ENCODE data around the gene CNTNAP2.

DNA sequence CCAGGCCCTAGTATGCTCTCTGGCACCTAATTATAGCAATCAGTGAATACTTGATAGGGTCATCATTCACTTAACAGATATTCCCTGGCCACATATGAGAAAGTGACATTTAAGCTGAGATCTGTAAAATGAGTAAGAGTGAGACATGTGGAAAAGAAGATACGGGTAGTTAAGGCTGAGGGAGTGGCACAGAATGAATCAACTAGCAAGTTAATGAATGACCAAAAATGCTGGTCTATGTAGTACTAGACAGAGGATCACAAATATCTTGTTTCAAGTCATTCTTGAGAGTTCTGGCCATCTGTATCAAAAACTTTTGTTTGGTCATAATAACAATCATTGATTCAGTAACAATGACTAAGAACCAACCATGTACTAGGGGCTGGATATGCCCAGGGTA, 954.9 kb downstream of the CNTNAP2 start:
- TF ChIP-seq POLR2A (IDR thresholded peaks at IDR 0.05; ENCODE audit: low read depth, low read length), result no peak
- no peak for TF ChIP-seq POLR2AphosphoS5 (IDR thresholded peaks at IDR 0.05; ENCODE audit: low read depth, low read length)
- TF ChIP-seq TAF1 (IDR thresholded peaks at IDR 0.05; ENCODE audit: low read depth, low read length), result no peak
- TF ChIP-seq PAX5 (IDR thresholded peaks at IDR 0.05; ENCODE audit: insufficient read depth, low read length, severe bottlenecking), result no peak
- TF ChIP-seq SPI1 (IDR thresholded peaks at IDR 0.05; ENCODE audit: low read depth, low read length), result no peak
